Measurements from ENCODE around the gene QRICH1. TPM values are rescaled to one million over a fixed set of nuclear protein-coding genes. Genes with fewer than 3 reads are reported as not detected.
A peak's percentile ranks its signal among the peaks of the same experiment; 100 is the strongest.

QRICH1 gene
- total RNA-seq, 1 donor, result 75.3 TPM

- peak overlapping the region; percentile 92 for H3K4me3 ChIP-seq (ENCODE audit: low read depth, low read length)
- no peak for DNase-seq (ENCODE audit: low read depth)
- no peak for TF ChIP-seq CTCF (IDR thresholded peaks at IDR 0.05; ENCODE audit: insufficient read depth, low read length)
Measured at GRCh38 chr3:49019941-49020329, 73.9 kb downstream of the QRICH1 start.

GRCh38 chr3:49018707-49019006, 75.2 kb downstream of the QRICH1 start:
- H3K4me3 ChIP-seq (ENCODE audit: low read depth, low read length), result peak overlapping the region; percentile 80
- TF ChIP-seq CTCF (IDR thresholded peaks at IDR 0.05; ENCODE audit: insufficient read depth, low read length), result no peak
- DNase-seq (ENCODE audit: low read depth), result no peak

GRCh38 chr3:49017971-49018706, 75.7 kb downstream of the QRICH1 start, which contains the start of gene DALRD3:
Gene DALRD3 (minus strand): TSS chr3:49018580. CDS start chr3:49018564, 16 bp downstream.
- TF ChIP-seq CTCF (IDR thresholded peaks at IDR 0.05; ENCODE audit: insufficient read depth, low read length), result no peak
- peak; percentile 51 for DNase-seq (ENCODE audit: low read depth)
- peak within 1 kb of the TSS; percentile 80 for H3K4me3 ChIP-seq (ENCODE audit: low read depth, low read length)

GRCh38 chr3:49017229-49017970, 76.5 kb downstream of the QRICH1 start:
- H3K4me3 ChIP-seq (ENCODE audit: low read depth, low read length), result peak overlapping the region; percentile 80
- TF ChIP-seq CTCF (IDR thresholded peaks at IDR 0.05; ENCODE audit: insufficient read depth, low read length), result no peak
- no peak for DNase-seq (ENCODE audit: low read depth)

- H3K4me3 ChIP-seq (ENCODE audit: low read depth, low read length), result peak overlapping the region; percentile 80
- TF ChIP-seq CTCF (IDR thresholded peaks at IDR 0.05; ENCODE audit: insufficient read depth, low read length), result no peak
- no peak for DNase-seq (ENCODE audit: low read depth)
Measured at GRCh38 chr3:49016414-49017228, 77.2 kb downstream of the QRICH1 start.

- no peak overlapping the region for H3K4me3 ChIP-seq (ENCODE audit: low read depth, low read length)
- no peak for DNase-seq (ENCODE audit: low read depth)
- no peak for TF ChIP-seq CTCF (IDR thresholded peaks at IDR 0.05; ENCODE audit: insufficient read depth, low read length)
Measured at GRCh38 chr3:49015765-49016164, 78.1 kb downstream of the QRICH1 start.
